GM20431 (cell line): ENCODE measurements around the gene KIAA0930.

Source experiments
- in situ Hi-C: fragments of 300-500 bp; cut with MseI, MboI; formaldehyde crosslinking; loops from one replicate; pipeline ENCODE4 v1.15.0; 2020; ENCODE audit warnings: low sequenced_read_pairs; ENCODE audit not compliant: unreplicated experiment

The KIAA0930 gene

DNA sequence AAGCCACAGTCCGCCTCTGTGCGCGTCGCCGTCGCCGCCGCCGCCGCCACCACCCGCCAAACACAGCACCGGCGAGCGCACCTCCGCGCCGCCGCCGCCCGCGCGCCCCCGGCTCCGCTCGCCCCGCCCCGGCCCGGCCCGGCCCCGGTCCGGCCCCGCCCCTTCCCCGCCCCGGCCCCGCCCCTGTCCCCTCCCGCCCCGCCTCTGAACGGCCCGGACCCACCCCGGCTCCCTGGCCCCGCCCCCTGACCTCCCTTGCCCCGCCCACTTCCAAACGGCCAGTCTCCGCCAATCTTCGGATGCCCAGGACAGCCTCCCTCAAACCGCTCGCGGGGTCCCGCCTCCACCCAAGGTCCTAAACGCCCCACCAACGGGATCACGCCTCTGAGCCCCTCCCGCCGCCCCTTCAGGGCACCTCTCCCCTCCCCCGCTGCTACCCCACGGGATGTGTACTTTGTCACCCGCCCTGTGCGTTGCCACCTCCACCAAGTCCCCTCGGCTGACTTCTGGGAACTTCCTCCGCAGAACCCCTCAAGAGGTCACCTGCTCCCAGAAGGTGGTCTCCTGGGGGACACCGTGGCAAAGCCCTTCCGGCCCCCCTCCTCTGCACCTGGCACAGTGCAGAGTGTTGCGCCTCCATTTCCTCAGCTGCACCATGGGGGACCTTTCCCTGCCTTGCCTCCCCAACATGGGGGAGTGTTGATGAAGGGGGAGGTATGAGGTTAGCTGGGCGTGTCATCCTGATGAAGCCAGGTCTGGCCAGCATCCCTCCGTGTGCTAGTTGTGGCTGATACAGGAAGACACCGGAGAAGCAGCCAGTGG is at the start of gene KIAA0930:
KIAA0930 (minus strand) TSS at position 85 of the 822 bp plus-strand sequence. CDS start 191 bp downstream, outside the sequence.
- in situ Hi-C loops, result no loop called here

DNA sequence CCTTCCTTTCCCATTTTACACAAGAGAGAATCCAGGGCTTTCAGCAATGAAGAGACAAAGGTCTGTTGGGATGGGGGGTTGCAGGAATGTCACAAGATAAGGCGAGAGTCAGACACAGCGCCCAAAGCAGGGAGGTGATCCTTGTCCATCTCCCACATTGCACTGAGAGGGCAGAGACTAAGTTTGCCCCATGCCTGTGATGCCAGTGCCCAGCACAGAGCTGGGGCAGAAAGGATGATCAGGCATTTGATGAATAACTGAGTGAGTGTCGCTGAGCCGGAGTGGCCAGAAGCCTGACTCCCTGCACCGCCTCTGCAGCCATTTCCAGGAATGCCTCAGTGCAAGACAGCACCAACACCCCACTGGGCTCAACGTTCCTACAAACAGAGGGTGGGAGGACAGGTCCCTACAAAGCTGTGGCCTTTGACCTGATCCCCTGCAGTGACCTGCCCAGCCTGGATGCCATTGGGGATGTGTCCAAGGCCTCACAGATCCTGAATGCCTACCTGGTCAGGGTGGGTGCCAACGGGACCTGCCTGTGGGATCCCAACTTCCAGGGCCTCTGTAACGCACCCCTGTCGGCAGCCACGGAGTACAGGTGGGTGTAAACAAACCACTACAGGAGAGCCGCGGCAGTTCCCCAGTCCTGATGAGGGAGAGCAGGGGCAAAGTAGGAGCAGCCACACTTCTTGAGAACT is 46.3 kb upstream of the KIAA0930 start:
- in situ Hi-C loops, result no loop called here

DNA sequence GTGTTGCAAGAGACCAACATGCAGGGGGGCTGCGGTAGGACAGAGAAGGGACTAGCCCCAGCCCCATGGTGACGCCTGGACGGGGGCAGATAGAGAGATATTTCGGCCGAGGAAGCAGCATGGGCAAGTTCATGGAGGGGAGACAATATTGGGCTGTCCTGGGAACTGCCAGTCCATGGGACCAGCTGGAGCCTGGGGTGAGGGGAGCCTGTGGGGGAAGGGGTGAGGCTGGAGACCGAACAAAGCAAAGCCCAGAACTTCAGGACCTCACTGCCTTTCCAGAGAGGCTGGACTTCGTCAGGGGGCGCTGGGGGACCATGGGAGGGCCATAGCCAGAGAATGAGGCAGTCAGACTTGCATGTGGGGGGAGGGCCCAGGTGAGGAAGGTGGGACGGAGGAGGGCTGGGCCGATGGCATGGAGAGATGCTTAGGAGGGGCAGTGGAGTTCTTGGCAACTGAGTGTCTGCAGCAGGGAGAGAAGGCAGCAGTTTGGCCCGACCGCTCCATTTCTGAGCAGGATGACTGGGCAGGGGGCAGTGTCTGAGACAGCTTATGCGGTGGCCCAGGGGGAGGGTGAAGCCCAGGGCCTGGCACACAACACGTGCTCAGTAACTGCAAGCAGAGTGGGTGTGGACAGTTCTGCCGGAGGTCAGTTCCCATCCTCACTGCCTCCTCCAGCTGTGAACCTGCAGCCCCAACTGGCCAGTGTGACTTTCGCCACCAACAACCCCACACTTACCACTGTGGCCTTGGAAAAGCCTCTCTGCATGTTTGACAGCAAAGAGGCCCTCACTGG is 44.8 kb upstream of the KIAA0930 start:
- in situ Hi-C loops, result no loop called here

DNA sequence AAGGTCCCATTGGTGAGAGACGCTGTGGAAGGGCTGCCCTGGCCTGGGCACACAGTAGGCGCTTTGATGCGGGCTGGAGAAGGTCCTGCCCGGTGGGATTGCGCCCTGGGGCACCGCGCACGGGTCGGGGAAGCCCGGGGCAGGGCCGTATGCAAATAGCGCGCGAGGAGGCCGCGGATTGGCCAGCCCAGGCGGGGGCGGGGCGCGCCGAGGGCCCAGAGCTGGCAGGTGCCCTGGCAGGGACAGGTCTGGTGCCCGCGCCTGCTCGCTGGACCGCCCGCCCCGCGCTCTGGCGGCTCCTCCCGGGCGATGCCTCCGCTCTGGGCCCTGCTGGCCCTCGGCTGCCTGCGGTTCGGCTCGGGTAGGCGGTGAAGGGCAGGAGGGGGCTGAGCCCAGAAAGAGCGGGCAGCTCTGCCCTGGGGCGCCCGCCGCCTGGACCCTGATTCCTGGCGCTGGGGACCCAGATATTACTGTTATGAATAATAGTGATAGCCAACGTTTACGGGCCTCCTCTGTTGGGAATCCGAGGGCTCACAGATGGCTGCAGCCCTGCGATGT is 44.1 kb upstream of the KIAA0930 start, which contains the start of gene UPK3A:
UPK3A (plus strand) TSS at position 245 of the 558 bp plus-strand sequence; CDS start at position 310, 65 bp downstream.
- in situ Hi-C loops, result no loop called here

DNA sequence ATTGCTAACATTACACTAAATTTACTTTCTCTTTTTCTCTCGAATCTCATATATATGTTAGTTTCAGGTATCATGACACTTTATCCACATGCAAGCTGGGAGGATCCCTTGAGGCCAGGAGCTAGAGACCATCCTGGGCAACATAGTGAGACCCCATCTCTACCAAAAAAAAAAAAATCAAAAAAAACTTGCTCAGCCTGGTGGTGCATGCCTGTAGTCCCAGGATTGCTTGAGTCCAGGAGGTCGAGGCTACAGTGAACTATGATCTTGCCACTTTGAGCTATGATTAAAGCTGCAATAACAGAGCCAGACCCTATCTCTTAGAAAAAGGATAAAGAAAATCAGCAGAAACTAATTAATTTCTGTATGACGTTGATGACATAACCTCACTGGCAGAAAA is 40.3 kb upstream of the KIAA0930 start:
- in situ Hi-C loops, result no loop called here

DNA sequence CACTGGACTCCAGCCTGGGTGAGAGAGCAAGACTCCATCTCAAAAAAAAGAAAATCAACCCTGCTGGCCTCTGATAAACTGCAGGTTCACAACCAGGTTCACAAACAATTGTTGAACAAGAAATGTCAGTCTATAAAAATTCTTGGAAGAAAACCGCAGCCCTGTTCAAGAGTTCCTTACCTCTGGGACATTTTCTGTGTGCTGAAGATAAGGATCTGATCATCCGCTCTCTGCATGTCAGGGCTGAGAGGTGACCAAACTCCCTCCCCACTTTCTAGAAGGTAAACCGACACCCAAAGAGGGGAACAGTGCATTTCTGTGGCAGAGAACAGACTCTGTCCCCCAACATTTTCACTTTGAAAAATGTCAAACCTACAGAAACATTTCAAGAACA is 39.9 kb upstream of the KIAA0930 start:
- in situ Hi-C loops, result no loop called here

DNA sequence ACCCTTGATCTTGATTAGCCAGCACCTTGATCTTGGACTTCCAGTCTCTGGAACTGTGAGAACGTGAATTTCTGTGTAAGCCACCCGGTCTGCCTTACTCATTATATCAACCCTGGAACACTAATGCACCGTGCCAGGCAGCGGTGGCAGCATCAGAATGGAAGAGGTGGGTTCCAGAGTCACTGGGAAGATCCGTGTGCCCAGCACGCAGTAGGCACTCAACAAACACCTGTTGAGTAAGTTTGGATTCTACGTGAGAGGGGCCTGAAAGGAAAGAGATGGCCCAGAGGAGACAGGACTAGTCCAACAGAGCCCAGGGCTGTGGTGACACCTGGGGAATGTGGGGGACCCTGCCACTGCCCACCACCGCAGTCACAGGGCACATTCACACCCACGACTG is 37.4 kb upstream of the KIAA0930 start:
- in situ Hi-C loops, result loop anchor here (10.0 kb wide), 2 partner anchors 147 to 287 kb away; no protein-coding TSS in a partner anchor

DNA sequence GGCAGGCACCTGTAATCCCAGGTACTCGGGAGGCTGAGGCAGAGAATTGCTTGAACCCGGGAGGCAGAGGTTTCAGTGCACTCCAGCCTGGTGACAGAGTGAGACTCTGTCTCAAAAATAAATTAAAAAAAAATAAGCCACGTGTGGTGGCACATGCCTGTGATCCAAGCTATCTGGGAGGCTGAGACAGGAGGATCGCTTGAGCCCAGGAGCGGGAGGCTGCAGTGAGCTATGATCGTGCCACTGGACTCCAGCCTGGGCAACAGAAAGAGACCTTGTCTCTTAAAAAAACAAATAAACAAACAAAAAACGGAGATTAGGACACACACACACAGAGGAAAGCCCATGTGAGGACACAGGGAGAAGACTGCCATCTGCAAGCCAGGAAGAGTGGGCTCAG is 37.0 kb upstream of the KIAA0930 start:
- in situ Hi-C loops, result loop anchor here (10.0 kb wide), 2 partner anchors 147 to 287 kb away; no protein-coding TSS in a partner anchor

DNA sequence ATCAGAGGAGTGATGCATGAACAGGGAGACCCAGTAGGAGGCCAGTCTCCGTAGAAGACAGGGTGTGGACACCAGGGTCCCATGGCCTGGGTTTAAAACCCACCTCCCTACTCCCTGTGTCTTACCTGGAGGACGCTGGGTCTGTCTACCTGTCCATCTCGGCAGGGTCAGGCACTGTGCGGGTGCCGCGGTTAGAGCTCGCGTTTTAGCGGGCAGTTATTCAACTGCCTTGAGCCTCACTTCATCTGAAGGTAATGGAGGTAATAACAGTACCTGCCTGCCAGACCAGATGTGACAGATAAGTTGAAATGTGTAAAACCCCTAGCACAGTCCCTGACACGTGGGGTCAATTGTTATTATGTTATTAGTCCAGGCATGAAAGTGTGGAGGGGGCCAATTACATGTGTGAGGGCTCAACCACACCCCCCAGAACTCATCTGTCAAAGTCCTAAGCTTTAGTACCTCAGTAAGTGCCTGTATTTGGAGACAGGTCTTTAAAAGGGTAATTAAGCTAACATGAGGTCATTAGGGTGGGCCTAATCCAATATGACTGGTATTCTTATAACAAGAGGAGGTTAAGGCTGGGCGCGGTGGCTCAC is 35.9 kb upstream of the KIAA0930 start:
- in situ Hi-C loops, result loop anchor here (10.0 kb wide), 2 partner anchors 148 to 288 kb away; no protein-coding TSS in a partner anchor

DNA sequence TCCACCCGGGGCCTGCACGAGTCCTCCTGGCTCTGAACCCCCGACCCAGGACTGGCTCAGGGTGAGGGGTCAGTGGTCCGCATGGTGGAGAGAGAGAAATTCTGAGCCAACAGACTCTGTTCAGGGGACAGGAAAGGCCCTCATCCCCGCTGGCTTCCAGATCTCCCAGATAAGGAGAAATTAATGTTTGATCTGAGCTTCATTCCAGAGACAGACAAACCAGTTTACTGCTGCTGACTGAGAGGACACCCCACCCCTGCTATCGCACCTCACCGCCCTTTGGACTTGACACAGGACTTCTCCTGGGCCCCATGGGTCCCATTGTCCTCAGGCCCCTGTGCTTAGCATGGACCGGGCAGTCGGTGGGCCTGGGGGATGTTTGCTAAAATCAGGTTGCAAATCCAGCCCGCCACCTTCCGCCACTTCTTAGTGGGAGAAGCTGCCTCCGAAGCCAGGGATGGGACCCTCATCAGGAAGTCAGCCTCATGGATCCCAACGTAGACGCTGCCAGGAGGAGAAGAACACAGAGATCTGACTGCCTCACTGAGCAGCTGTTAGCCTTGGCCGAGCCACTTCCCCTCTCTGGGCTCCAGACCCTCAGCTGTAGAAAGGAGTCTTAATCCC is 32.9 kb upstream of the KIAA0930 start:
- in situ Hi-C loops, result loop anchor here (10.0 kb wide), 2 partner anchors 151 to 291 kb away; no protein-coding TSS in a partner anchor

DNA sequence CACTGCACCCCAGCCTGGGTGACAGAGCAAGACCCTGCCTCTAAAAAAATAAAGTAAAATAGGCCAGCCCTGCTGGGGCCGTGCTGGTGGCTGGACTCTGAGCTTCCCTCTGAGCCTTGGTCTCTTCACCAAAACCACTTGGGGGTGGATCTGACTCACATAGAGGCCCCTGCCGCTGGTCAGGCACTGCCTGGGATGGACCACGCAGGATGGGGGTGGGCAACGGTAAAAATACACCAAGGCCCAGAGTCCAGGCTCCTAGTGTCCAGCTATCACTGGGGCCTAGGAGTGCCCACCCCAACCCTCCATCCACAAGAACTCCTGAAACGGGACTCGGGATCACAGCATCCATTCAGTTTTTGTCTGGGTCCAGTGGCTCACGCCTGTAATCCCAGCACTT is 31.8 kb upstream of the KIAA0930 start:
- in situ Hi-C loops, result loop anchor here (10.0 kb wide), 2 partner anchors 152 to 292 kb away; no protein-coding TSS in a partner anchor

DNA sequence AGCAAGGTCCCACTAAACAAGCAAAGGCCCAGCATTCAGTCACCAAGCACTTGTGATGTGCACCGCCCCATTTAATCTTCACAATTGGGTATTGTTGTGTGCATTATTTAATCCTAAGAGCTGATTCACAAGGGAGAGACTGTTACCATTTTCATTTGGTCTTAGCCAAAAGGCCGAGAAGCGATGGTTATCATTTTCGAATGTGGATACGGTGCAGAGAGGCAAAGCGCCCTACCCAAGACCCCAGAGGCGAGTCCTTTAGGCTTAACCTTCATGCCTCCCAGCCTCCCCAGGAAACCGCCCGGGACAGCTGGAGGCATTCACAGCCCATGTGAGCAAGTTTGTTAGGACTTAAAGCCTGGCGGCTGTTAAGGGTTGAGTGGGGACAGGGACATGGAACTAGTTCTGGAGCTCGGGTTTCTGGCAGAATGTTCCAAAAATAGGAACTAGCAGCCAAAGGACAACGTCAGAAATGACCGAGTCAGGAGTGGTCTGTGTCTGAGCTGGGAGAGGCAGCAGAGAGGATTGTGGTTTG is 31.0 kb upstream of the KIAA0930 start:
- in situ Hi-C loops, result loop anchor here (10.0 kb wide), 2 partner anchors 153 to 293 kb away; no protein-coding TSS in a partner anchor

DNA sequence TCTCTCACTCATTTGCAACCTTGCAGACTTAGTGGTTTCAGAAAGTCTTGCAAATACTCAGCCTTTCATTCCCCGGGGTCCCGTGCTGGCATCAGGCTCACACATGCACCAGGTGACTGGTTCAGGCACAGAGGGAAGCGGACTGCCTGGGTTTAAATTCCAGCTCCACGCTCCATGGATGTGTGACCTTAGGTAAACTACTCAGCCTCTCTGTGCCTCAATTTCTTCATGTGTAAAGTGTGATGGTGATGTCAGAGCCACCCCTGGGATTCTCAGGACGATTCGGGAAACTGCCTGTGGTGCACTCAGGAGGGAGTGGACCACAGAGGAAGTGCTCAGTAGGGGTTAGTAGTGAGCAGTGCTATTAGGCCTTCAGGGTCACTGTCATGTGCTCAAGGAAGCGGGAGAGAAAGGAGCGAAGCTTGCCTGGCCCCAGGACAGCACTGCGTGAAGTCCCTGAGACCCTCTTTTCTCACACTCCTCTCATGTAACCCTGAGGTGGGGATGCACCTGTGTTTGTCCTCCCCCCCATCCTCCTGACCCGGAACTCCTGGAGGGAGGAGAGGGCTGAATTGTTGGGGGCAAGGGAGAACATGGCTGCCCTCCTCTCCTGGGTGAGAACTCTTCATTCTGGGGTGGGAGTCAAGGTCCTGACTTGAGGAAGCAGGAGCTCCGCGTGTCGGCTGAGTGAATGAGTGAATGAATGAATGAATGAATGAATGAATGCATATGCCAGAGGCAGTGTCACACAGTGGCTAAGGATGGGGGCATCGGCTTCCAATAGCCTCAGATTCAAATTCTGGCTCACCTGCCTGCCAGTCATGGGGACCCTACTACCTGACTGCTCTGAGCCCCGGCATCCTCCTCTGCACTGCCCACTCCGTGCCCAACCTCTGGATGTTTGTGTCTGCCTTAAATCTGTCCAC is 29.7 kb upstream of the KIAA0930 start:
- in situ Hi-C loops, result loop anchor here (10.0 kb wide), 2 partner anchors 154 to 294 kb away; no protein-coding TSS in a partner anchor

DNA sequence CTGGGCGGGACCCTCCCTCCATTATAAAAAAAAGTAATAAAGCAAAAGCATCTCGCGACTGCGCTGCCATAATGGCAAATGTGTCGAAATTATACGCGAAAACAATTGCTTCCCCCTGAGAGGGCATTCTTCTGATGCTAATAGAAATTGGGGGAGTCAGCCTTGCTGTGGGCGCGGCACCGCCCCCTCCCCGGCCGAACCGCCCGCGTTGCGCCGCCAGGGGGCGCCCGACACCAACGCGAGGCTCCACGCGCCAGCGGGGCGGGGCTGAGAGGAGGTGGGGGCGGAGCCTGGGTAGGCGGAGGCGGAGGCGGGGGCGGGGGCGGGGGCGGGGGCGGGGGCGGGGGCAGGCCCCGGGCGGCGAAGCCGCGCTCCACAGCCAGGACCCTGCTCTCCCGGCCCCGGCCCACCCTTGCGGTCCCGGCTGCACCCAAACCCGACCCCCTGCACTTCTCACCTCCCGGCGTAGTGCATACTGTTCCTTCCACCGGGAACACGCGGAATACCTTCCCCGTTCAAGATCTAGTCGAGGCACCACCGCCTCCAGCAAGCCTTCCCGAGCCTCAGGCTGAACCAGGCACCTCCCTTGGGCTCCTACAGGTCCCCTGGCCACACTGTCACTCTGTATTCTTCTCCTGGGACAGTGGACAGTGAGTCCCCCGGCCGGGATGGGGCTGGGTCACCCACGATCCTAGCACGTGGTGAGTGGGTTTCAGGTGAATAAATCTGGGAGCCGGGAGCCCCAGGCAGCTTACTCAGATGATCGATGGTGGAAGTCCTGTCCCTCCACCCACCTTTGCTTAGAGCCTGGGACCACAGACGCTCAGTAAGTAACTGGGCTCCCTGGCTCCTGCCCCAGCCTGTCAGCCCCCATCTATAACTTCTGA is 28.5 kb upstream of the KIAA0930 start:
- in situ Hi-C loops, result no loop called here

DNA sequence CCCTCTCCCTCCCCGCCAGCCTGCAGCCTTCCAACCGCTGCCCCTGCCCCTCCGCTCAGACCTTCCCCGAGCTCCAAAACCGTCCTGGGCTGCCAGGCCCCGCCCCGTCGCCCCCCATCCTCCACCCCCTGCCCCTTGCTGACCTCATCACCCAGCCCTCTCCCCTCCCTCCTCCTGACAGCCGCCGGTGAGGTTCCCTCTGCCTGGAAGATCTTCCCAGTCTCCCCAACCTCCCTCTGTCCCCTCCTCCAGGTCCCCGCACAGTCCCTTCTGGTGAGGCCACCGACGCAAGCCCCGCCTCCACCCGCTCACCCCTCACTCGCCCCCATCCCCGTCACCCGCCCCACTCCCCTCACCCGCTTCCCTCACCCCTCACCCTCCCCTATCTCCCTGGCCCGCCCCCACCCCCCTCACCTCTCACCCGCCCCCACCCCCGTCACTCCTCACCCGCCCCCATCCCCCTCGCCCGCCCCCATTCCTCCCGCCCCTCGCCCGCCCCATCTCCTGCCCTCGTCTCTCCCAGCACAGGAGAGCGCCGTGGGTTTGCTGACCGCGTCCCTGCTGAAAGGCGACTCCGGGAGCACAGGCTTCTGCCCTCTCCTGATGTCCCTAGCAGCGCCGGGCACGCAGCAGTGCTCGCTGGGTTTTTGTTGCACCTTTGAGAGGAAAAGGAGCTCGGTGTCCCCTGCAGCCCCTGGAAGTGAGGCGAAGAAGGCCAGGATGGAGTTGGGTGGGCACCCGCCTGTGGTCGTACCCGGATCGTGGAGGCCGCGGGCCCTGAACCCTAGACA is 27.7 kb upstream of the KIAA0930 start:
- in situ Hi-C loops, result no loop called here

DNA sequence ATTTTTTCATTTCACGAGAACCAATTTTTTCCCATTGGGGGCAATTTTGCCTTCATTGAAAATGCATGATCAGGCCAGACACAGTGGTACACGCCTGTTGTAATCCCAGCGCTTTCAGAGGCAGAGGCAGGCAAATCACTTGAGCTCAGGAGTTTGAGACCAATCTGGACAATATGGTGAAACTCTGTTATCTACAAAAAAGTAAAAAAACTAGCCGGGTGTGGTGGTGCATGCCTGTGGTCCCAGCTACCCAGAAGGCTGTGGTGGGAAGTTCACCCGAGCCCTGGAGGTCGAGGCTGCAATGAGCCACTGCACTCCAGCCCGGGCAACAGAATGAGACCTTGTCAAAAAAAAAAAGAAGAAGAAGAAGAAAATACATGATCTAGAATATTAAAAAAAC is 24.8 kb upstream of the KIAA0930 start:
- in situ Hi-C loops, result no loop called here
